A549 (cell line): Measurements from ENCODE around the gene C16orf46. TPM values are rescaled to one million over a fixed set of nuclear protein-coding genes. Genes with fewer than 3 reads are reported as not detected.
A peak's percentile ranks its signal among the peaks of the same experiment; 100 is the strongest.

Source experiments
- ATAC-seq, 2 experiments: fragments of 200-7000 bp in 1 of 2; fragments of >200 bp in 1 of 2; cut with Nextera tagmentation in 1 of 2; cut with Tn5 transposase in 1 of 2; 3 replicates each; pipeline versions ENCODE4 v1.8.0 to v1.9.1; 2018 to 2020; ENCODE audit warnings: mild to moderate bottlenecking in 1 of 2, moderate library complexity in 1 of 2
- CTCF ChIA-PET: fragments of 300-600 bp; sonication (Branson Sonifier 250); formaldehyde crosslinking; extraction: SDS; loops from one replicate; lab custom pipeline; 2021; ENCODE audit warnings: antibody characterized with exemption, inconsistent platforms; lab: Yijun Ruan, JAX
- POLR2A ChIA-PET: fragments of 350-600 bp; formaldehyde crosslinking; extraction: SDS; loops from one replicate; lab custom pipeline; 2021; ENCODE audit warnings: antibody characterized with exemption, inconsistent platforms; lab: Yijun Ruan, JAX
- DNase-seq, 2 experiments: peaks; one replicate each; pipeline versions ENCODE4 v3.0.0 to v3.0.0-alpha.2; 2011 to 2016; ENCODE audit warnings: low read depth in 1 of 2, low spot score in 1 of 2
- FAIRE-seq: peaks from 2 replicates; lab custom pipeline; 2011; peaks lifted over from hg19 to GRCh38; lab: Jason Lieb, UNC
- H3K27ac ChIP-seq, 2 experiments: fragments of >200 bp; sonication (Bioruptor Twin); formaldehyde crosslinking; 3 replicates each; pipeline ENCODE4 v1.5.1; 2016 to 2017
- H3K4me1 ChIP-seq: fragments of >200 bp; sonication (Bioruptor Twin); formaldehyde crosslinking; 3 replicates; pipeline ENCODE4 v1.6.1; 2016
- H3K4me2 ChIP-seq: fragments of >200 bp; sonication (Bioruptor Twin); formaldehyde crosslinking; 3 replicates; pipeline ENCODE4 v1.6.1; 2016
- H3K4me3 ChIP-seq: fragments of >200 bp; sonication (Bioruptor Twin); formaldehyde crosslinking; 3 replicates; pipeline ENCODE4 v1.5.1; 2016
- H3K9me3 ChIP-seq: fragments of >200 bp; sonication (Bioruptor Twin); formaldehyde crosslinking; 3 replicates; pipeline ENCODE4 v1.6.1; 2016
- CBX2 ChIP-seq: fragments of 200-600 bp; sonication (generic); IDR thresholded peaks from 2 replicates; pipeline ENCODE4 v1.6.1; 2016; ENCODE audit warnings: low read depth, mild to moderate bottlenecking, borderline replicate concordance
- CBX8 ChIP-seq: fragments of 200-600 bp; sonication (generic); IDR thresholded peaks from 2 replicates; pipeline ENCODE4 v1.6.1; 2016
- CHD2 ChIP-seq: fragments of 150-350 bp; IDR thresholded peaks from 2 replicates; pipeline ENCODE4 v1.6.1; 2014; ENCODE audit warnings: low read length; ENCODE audit not compliant: partially characterized antibody
- CHD4 ChIP-seq: fragments of 200-600 bp; sonication (generic); IDR thresholded peaks from 2 replicates; pipeline ENCODE4 v1.6.1; 2016; ENCODE audit warnings: antibody characterized with exemption, mild to moderate bottlenecking, borderline replicate concordance
- EHF ChIP-seq: fragments of 250-450 bp; sonication (Bioruptor Pico); IDR thresholded peaks from 2 replicates; pipeline ENCODE4 v1.5.0; 2020; ENCODE audit warnings: mild to moderate bottlenecking
- ESRRA ChIP-seq: fragments of 150-350 bp; IDR thresholded peaks from 2 replicates; pipeline ENCODE4 v1.6.1; 2014; ENCODE audit warnings: mild to moderate bottlenecking, low read length, borderline replicate concordance
- FOSB ChIP-seq: fragments of 250-450 bp; sonication (Bioruptor Pico); IDR thresholded peaks from 2 replicates; pipeline ENCODE4 v1.5.0; 2020; ENCODE audit warnings: mild to moderate bottlenecking, moderate library complexity
- GATA3 ChIP-seq: IDR thresholded peaks from 2 replicates; pipeline ENCODE4 v1.6.1; 2012; ENCODE audit warnings: borderline replicate concordance
- HEYL ChIP-seq: fragments of 250-450 bp; sonication (Bioruptor Pico); IDR thresholded peaks from 2 replicates; pipeline ENCODE4 v1.8.0; 2021; ENCODE audit warnings: mild to moderate bottlenecking, moderate library complexity
- HOXB5 ChIP-seq: fragments of 250-450 bp; sonication (Bioruptor Pico); IDR thresholded peaks from 2 replicates; pipeline ENCODE4 v1.5.0; 2020; ENCODE audit warnings: mild to moderate bottlenecking, moderate library complexity
- JUN ChIP-seq, 2 experiments: fragments of >200 bp; sonication (Bioruptor Twin); formaldehyde crosslinking; IDR thresholded peaks; 2 replicates in 1 of 2; 3 replicates in 1 of 2; pipeline ENCODE4 v1.6.1; 2016 to 2017
- JUNB ChIP-seq: fragments of >200 bp; sonication (Bioruptor Twin); formaldehyde crosslinking; IDR thresholded peaks from 2 replicates; pipeline ENCODE4 v1.6.1; 2016
- KDM5A ChIP-seq: fragments of 200-600 bp; sonication (generic); IDR thresholded peaks from 2 replicates; pipeline ENCODE4 v1.6.1; 2016; ENCODE audit warnings: antibody characterized with exemption, mild to moderate bottlenecking
- MAZ ChIP-seq: fragments of 150-350 bp; IDR thresholded peaks from 2 replicates; pipeline ENCODE4 v1.6.1; 2014; ENCODE audit warnings: antibody characterized with exemption, low read depth, low read length, borderline replicate concordance
- MYC ChIP-seq: IDR thresholded peaks from 2 replicates; pipeline ENCODE4 v1.6.1; 2012; ENCODE audit warnings: mild to moderate bottlenecking, inconsistent platforms, low read length, improper control_type of control experiment, borderline replicate concordance
- NR3C1 ChIP-seq: fragments of >200 bp; sonication (Bioruptor Twin); formaldehyde crosslinking; IDR thresholded peaks from 3 replicates; pipeline ENCODE4 v1.6.1; 2017
- PHF8 ChIP-seq: fragments of 200-600 bp; sonication (generic); IDR thresholded peaks from 2 replicates; pipeline ENCODE4 v1.6.1; 2016; ENCODE audit warnings: low read depth, mild to moderate bottlenecking, antibody characterized with exemption, moderate library complexity, borderline replicate concordance
- POLR2A ChIP-seq: IDR thresholded peaks from 2 replicates; pipeline ENCODE4 v1.6.1; 2012; ENCODE audit warnings: mild to moderate bottlenecking, low read length
- RAD21 ChIP-seq, 2 experiments: fragments of >200 bp in 1 of 2; sonication (Bioruptor Twin) in 1 of 2; formaldehyde crosslinking in 1 of 2; IDR thresholded peaks in 1 of 2; conservative IDR thresholded peaks in 1 of 2; 2 replicates in 1 of 2; 3 replicates in 1 of 2; pipeline ENCODE4 v1.6.1; 2012 to 2018; ENCODE audit warnings: inconsistent platforms in 1 of 2
- RARB ChIP-seq: fragments of 250-450 bp; sonication (Bioruptor Pico); IDR thresholded peaks from 2 replicates; pipeline ENCODE4 v1.8.0; 2021; ENCODE audit warnings: mild to moderate bottlenecking, moderate library complexity
- RCOR1 ChIP-seq: fragments of 150-350 bp; IDR thresholded peaks from 2 replicates; pipeline ENCODE4 v1.6.1; 2014; ENCODE audit warnings: antibody characterized with exemption, low read length, low read depth
- RFX5 ChIP-seq: fragments of 450-650 bp; IDR thresholded peaks from 2 replicates; pipeline ENCODE4 v1.7.1; 2014; ENCODE audit warnings: antibody characterized with exemption, mild to moderate bottlenecking, moderate library complexity
- SMC3 ChIP-seq: fragments of >200 bp; sonication (Bioruptor Twin); formaldehyde crosslinking; IDR thresholded peaks from 3 replicates; pipeline ENCODE4 v1.6.1; 2018; ENCODE audit warnings: inconsistent platforms
- TFCP2L1 ChIP-seq: fragments of 250-450 bp; sonication (Bioruptor Pico); IDR thresholded peaks from 2 replicates; pipeline ENCODE4 v1.5.0; 2021; ENCODE audit warnings: mild to moderate bottlenecking
- ZC3H11A ChIP-seq: fragments of 450-650 bp; IDR thresholded peaks from 2 replicates; pipeline ENCODE4 v1.6.1; 2014; ENCODE audit warnings: antibody characterized with exemption, mild to moderate bottlenecking
- ZNF302 ChIP-seq: fragments of 250-450 bp; sonication (Bioruptor Pico); IDR thresholded peaks from 2 replicates; pipeline ENCODE4 v1.9.0; 2021; ENCODE audit warnings: inconsistent platforms, mild to moderate bottlenecking, moderate library complexity
- WGBS: methylation state at CpG from one replicate; pipeline ENCODE4 v1.1.6; 2017; ENCODE audit errors: missing lambda C conversion rate; 5-methylcytosine and 5-hydroxymethylcytosine counted together
- polyA plus RNA-seq, 4 experiments: library from polyadenylated mRNA; depleted of rRNA in 3 of 4; stranded (reverse); fragments of >200 nt; fragmentation: RNase III in 1 of 4; extraction: RNeasy Plus Mini Kit Qiagen cat#74134 plus additional on column Dnase treatment in 1 of 4; gene quantifications; 2 replicates in 3 of 4; 3 replicates in 1 of 4; pipeline ENCODE4 v1.2.3, GENCODE V29; 2011 to 2017
- TF ChIP-seq, protein P1 (sequence below): fragments of >200 bp; sonication (Bioruptor Twin); formaldehyde crosslinking; IDR thresholded peaks from 3 replicates; pipeline ENCODE4 v1.6.1; 2016
- TF ChIP-seq, protein P2 (sequence below): IDR thresholded peaks from 2 replicates; pipeline ENCODE4 v1.6.1; 2012
- TF ChIP-seq, protein P3 (sequence below): fragments of 200-600 bp; sonication (generic); IDR thresholded peaks from 2 replicates; pipeline ENCODE4 v1.6.1; 2016; ENCODE audit warnings: antibody characterized with exemption, mild to moderate bottlenecking, moderate library complexity
- TF ChIP-seq, protein P4 (sequence below): IDR thresholded peaks from 2 replicates; pipeline ENCODE4 v1.6.1; 2012
- TF ChIP-seq, protein P5 (sequence below): fragments of 150-350 bp; IDR thresholded peaks from 2 replicates; pipeline ENCODE4 v1.6.1; 2014; ENCODE audit warnings: low read depth, mild to moderate bottlenecking, low read length

Gene C16orf46
- polyA plus RNA-seq, 2 of the 4 experiments (the other 2 are of a cell fraction), result 0.37 to 1.4 TPM

DNA sequence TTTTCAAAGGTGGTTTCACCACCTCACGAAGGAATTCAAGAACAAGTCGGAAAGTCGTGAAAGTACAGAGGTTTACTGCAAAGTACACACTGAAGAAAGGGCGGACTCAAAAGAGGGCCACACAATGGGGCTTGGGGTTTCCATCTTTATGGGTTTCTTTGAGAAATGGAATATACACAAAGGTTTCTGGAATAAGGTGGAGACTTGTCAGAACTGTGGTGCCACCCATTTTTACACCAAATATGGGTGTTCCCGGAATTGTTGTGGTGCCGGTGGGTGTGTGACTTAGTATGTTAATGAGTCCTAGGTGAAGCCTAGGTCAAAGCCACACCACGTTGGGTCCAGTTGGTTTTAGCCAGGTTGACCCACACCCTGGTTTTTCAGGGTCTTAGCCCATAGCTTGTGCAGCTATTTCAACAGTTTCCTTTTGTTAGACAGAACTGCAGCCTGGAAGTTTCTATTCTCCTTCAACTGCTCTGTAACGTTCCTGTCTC, 19.7 kb upstream of the C16orf46 start (continued):
- TF ChIP-seq, protein P1, sequence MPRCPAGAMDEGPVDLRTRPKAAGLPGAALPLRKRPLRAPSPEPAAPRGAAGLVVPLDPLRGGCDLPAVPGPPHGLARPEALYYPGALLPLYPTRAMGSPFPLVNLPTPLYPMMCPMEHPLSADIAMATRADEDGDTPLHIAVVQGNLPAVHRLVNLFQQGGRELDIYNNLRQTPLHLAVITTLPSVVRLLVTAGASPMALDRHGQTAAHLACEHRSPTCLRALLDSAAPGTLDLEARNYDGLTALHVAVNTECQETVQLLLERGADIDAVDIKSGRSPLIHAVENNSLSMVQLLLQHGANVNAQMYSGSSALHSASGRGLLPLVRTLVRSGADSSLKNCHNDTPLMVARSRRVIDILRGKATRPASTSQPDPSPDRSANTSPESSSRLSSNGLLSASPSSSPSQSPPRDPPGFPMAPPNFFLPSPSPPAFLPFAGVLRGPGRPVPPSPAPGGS, result no peak

DNA sequence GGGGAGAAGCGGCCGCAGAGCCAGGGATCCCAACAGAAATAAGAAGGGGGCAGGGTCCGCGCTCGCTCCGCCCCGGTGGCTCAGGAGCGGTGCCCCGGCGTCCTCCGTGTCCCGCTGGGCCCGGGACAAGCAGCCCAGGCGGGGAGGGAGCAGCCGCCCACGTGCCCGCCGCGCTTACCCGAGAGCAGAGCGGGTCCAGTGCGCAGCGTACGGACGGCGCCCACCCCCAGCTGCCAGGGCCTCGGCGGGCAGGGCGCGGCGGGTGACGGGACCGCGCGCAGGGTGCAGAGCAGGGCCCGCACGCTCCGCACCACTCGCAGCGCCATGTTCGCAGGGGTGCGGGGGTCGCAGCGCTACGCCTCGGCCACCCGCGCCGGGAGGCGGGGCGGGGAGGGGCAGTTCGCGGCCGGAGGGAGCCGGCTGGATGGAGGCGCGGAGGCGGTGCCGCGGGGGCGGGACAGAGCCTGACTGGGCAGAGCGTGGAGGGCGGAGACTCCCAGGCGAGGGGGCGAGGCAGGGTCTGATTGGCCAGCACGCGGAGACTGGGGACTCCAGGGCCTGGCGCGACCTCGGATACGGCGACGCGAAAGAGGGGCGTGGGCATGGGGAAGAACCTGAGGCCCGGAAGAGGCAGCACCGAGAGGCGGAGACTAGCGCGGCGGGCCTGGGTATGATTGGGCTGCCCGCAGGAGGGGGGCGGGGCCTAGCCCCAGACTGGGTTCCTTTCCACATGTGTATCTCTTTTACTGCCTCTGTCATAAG, 19.1 kb upstream of the C16orf46 start, which contains the start of gene GCSH:
TSS of gene GCSH (minus strand) at position 443 of the 762 bp plus-strand sequence. CDS start at position 326, 117 bp downstream.
- POLR2A ChIA-PET, result no interaction called here
- H3K4me2 ChIP-seq, result peak within 1 kb of the TSS; percentile 71
- H3K27ac ChIP-seq, result peak within 1 kb of the TSS; percentile 75 to 96
- FAIRE-seq (no peak), ATAC-seq (peak; percentile 98 to 99), DNase-seq (peak; percentile 94 to 99)
- WGBS, result 0% methylated on average over 18 of the region's 83 CpGs
- peak within 1 kb of the TSS; percentile 88 for H3K4me3 ChIP-seq
- CTCF ChIA-PET, result interaction anchor here (0.9 to 2.2 kb wide), 3 partner anchors 61 to 641 kb away, joined by 3 to 9 read pairs (median 3); partner anchors contain the start of gene ATMIN
- H3K9me3 ChIP-seq, result no peaks in the 10 kb centered on the region
- peaks cover 5% of the 10 kb centered on the region for H3K4me1 ChIP-seq
- TF ChIP-seq RARB (no peak), POLR2A (peak; percentile 59), CBX8 (no peak), NR3C1 (no peak), ZC3H11A (no peak), CHD4 (no peak), JUN (IDR thresholded peaks at IDR 0.05) (peak in 1 of 2 experiments; percentile 82; a peak in 2 of 5 replicates), CHD2 (no peak), ESRRA (no peak), GATA3 (no peak), FOSB (CRISPR knock-in tag) (no peak), SMC3 (no peak), MAZ (no peak), CBX2 (no peak), ZNF302 (CRISPR knock-in tag) (no peak), JUNB (no peak), MYC (no peak; the same call in none of the 2 replicates), TFCP2L1 (CRISPR knock-in tag) (no peak), RCOR1 (no peak), RAD21 (conservative IDR thresholded peaks at IDR 0.05 in 1 of 2, IDR thresholded peaks at IDR 0.05 in 1 of 2) (no peak), PHF8 (peak; percentile 54; the same call in 1 of the 2 replicates), HEYL (CRISPR knock-in tag) (no peak), EHF (CRISPR knock-in tag) (no peak), HOXB5 (CRISPR knock-in tag) (no peak), KDM5A (no peak), RFX5 (0 out of 2 replicates have a peak, but pooled peaks have one; percentile 15)
- TF ChIP-seq, protein P2, sequence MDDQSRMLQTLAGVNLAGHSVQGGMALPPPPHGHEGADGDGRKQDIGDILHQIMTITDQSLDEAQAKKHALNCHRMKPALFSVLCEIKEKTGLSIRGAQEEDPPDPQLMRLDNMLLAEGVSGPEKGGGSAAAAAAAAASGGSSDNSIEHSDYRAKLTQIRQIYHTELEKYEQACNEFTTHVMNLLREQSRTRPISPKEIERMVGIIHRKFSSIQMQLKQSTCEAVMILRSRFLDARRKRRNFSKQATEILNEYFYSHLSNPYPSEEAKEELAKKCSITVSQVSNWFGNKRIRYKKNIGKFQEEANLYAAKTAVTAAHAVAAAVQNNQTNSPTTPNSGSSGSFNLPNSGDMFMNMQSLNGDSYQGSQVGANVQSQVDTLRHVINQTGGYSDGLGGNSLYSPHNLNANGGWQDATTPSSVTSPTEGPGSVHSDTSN, result no peak
- TF ChIP-seq, protein P3, sequence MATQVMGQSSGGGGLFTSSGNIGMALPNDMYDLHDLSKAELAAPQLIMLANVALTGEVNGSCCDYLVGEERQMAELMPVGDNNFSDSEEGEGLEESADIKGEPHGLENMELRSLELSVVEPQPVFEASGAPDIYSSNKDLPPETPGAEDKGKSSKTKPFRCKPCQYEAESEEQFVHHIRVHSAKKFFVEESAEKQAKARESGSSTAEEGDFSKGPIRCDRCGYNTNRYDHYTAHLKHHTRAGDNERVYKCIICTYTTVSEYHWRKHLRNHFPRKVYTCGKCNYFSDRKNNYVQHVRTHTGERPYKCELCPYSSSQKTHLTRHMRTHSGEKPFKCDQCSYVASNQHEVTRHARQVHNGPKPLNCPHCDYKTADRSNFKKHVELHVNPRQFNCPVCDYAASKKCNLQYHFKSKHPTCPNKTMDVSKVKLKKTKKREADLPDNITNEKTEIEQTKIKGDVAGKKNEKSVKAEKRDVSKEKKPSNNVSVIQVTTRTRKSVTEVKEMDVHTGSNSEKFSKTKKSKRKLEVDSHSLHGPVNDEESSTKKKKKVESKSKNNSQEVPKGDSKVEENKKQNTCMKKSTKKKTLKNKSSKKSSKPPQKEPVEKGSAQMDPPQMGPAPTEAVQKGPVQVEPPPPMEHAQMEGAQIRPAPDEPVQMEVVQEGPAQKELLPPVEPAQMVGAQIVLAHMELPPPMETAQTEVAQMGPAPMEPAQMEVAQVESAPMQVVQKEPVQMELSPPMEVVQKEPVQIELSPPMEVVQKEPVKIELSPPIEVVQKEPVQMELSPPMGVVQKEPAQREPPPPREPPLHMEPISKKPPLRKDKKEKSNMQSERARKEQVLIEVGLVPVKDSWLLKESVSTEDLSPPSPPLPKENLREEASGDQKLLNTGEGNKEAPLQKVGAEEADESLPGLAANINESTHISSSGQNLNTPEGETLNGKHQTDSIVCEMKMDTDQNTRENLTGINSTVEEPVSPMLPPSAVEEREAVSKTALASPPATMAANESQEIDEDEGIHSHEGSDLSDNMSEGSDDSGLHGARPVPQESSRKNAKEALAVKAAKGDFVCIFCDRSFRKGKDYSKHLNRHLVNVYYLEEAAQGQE, result no peak
- TF ChIP-seq, protein P4, sequence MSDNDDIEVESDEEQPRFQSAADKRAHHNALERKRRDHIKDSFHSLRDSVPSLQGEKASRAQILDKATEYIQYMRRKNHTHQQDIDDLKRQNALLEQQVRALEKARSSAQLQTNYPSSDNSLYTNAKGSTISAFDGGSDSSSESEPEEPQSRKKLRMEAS, result peak; percentile 73
- TF ChIP-seq, protein P1, result no peak
- TF ChIP-seq, protein P5, sequence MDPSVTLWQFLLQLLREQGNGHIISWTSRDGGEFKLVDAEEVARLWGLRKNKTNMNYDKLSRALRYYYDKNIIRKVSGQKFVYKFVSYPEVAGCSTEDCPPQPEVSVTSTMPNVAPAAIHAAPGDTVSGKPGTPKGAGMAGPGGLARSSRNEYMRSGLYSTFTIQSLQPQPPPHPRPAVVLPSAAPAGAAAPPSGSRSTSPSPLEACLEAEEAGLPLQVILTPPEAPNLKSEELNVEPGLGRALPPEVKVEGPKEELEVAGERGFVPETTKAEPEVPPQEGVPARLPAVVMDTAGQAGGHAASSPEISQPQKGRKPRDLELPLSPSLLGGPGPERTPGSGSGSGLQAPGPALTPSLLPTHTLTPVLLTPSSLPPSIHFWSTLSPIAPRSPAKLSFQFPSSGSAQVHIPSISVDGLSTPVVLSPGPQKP, result no peak
